ENCODE data around the gene SNAP29.

The SNAP29 gene

GRCh38 chr22:20868025-20868962 lies 9.5 kb downstream of the SNAP29 start:
- no peaks in the 10 kb centered on the region for H4K20me1 ChIP-seq (ENCODE audit: insufficient read depth, low read length)
- no peak overlapping the region for H2AFZ ChIP-seq (ENCODE audit: low read length)
- H3F3A ChIP-seq (ENCODE audit: insufficient read depth, low read length): no peaks in the 10 kb centered on the region
- no peak overlapping the region for H3K27ac ChIP-seq (ENCODE audit: low read depth, low read length, poor library complexity, severe bottlenecking)
- no peak for TF ChIP-seq EZH2 (IDR thresholded peaks at IDR 0.05; ENCODE audit: borderline replicate concordance, low read length)
- no peak for TF ChIP-seq CTCF (IDR thresholded peaks at IDR 0.05; ENCODE audit: low read length)
- H3K79me2 ChIP-seq (ENCODE audit: insufficient read depth, low read length): no peaks in the 10 kb centered on the region
- H3K9ac ChIP-seq (ENCODE audit: low read length): no peak overlapping the region; the same call in 1 of the 2 replicates
- H3K4me1 ChIP-seq (ENCODE audit: insufficient read depth, low read length, severe bottlenecking): peaks cover 18% of the 10 kb centered on the region
- H3K4me3 ChIP-seq (ENCODE audit: low read depth, low read length, poor library complexity, severe bottlenecking): no peak overlapping the region
- no peaks in the 10 kb centered on the region for H3K9me3 ChIP-seq (ENCODE audit: low read length)
- H3K9me2 ChIP-seq (ENCODE audit: low read depth, low read length): no peaks in the 10 kb centered on the region
- peaks cover 18% of the 10 kb centered on the region; the same call in 1 of the 2 replicates for H3K36me3 ChIP-seq (ENCODE audit: insufficient read depth, low read length)
- no peaks in the 10 kb centered on the region for H3K27me3 ChIP-seq (ENCODE audit: insufficient read depth, low read length)
- no peak overlapping the region for H3K4me2 ChIP-seq (ENCODE audit: low read length)

- Histone ChIP-seq H3K27ac (ENCODE audit: low read depth, low read length, poor library complexity, severe bottlenecking) (no peak overlapping the region), H3K4me1 (ENCODE audit: insufficient read depth, low read length, severe bottlenecking) (peaks cover 18% of the 10 kb centered on the region), H3K4me3 (ENCODE audit: low read depth, low read length, poor library complexity, severe bottlenecking) (no peak overlapping the region), H3K27me3 (ENCODE audit: insufficient read depth, low read length) (no peaks in the 10 kb centered on the region), H3K9ac (ENCODE audit: low read length) (no peak overlapping the region), H3K9me3 (ENCODE audit: low read length) (no peaks in the 10 kb centered on the region), H4K20me1 (ENCODE audit: insufficient read depth, low read length) (no peaks in the 10 kb centered on the region), H3K4me2 (ENCODE audit: low read length) (no peak overlapping the region), H3K36me3 (ENCODE audit: insufficient read depth, low read length) (peaks cover 17% of the 10 kb centered on the region), H3K9me2 (ENCODE audit: low read depth, low read length) (no peaks in the 10 kb centered on the region), H3K79me2 (ENCODE audit: insufficient read depth, low read length) (no peaks in the 10 kb centered on the region), H2AFZ (ENCODE audit: low read length) (no peak overlapping the region), H3F3A (ENCODE audit: insufficient read depth, low read length) (no peaks in the 10 kb centered on the region)
- TF ChIP-seq CTCF (IDR thresholded peaks at IDR 0.05; ENCODE audit: low read length) (no peak), EZH2 (IDR thresholded peaks at IDR 0.05; ENCODE audit: borderline replicate concordance, low read length) (no peak)
These were observed 10.4 kb downstream of the SNAP29 start for GRCh38 chr22:20869234-20869633.

GRCh38 chr22:20873214-20873613 lies 14.4 kb downstream of the SNAP29 start:
- TF ChIP-seq EZH2 (IDR thresholded peaks at IDR 0.05; ENCODE audit: borderline replicate concordance, low read length): no peak
- TF ChIP-seq CTCF (IDR thresholded peaks at IDR 0.05; ENCODE audit: low read length): no peak
- H3K79me2 ChIP-seq (ENCODE audit: insufficient read depth, low read length): no peaks in the 10 kb centered on the region
- H3K9me2 ChIP-seq (ENCODE audit: low read depth, low read length): no peaks in the 10 kb centered on the region

More at GRCh38 chr22:20873214-20873613, 14.4 kb downstream of the SNAP29 start:
- no peak overlapping the region for H2AFZ ChIP-seq (ENCODE audit: low read length)
- no peaks in the 10 kb centered on the region for H3K4me1 ChIP-seq (ENCODE audit: insufficient read depth, low read length, severe bottlenecking)
- H4K20me1 ChIP-seq (ENCODE audit: insufficient read depth, low read length): no peaks in the 10 kb centered on the region
- H3K4me2 ChIP-seq (ENCODE audit: low read length): no peak overlapping the region
- no peak overlapping the region for H3K27ac ChIP-seq (ENCODE audit: low read depth, low read length, poor library complexity, severe bottlenecking)
- no peak overlapping the region for H3K9ac ChIP-seq (ENCODE audit: low read length)
- no peaks in the 10 kb centered on the region for H3K27me3 ChIP-seq (ENCODE audit: insufficient read depth, low read length)
- H3K36me3 ChIP-seq (ENCODE audit: insufficient read depth, low read length): peaks cover 21% of the 10 kb centered on the region
- H3F3A ChIP-seq (ENCODE audit: insufficient read depth, low read length): no peaks in the 10 kb centered on the region
- H3K9me3 ChIP-seq (ENCODE audit: low read length): no peaks in the 10 kb centered on the region
- no peak overlapping the region for H3K4me3 ChIP-seq (ENCODE audit: low read depth, low read length, poor library complexity, severe bottlenecking)

All from OCI-LY1 (cell line).